ENCODE measurements around the gene CLDN7.
A peak's percentile ranks its signal among the peaks of the same experiment; 100 is the strongest.

The CLDN7 gene

GRCh38 chr17:7221278-7222092, 40.8 kb downstream of the CLDN7 start:
- no peak for DNase-seq (ENCODE audit: extremely low read depth in 1 of 2, low read depth in 1 of 2)

GRCh38 chr17:7220593-7221277, 41.5 kb downstream of the CLDN7 start:
- peak in 1 of 2 donors; percentile 27 for DNase-seq (ENCODE audit: extremely low read depth in 1 of 2, low read depth in 1 of 2)

DNA sequence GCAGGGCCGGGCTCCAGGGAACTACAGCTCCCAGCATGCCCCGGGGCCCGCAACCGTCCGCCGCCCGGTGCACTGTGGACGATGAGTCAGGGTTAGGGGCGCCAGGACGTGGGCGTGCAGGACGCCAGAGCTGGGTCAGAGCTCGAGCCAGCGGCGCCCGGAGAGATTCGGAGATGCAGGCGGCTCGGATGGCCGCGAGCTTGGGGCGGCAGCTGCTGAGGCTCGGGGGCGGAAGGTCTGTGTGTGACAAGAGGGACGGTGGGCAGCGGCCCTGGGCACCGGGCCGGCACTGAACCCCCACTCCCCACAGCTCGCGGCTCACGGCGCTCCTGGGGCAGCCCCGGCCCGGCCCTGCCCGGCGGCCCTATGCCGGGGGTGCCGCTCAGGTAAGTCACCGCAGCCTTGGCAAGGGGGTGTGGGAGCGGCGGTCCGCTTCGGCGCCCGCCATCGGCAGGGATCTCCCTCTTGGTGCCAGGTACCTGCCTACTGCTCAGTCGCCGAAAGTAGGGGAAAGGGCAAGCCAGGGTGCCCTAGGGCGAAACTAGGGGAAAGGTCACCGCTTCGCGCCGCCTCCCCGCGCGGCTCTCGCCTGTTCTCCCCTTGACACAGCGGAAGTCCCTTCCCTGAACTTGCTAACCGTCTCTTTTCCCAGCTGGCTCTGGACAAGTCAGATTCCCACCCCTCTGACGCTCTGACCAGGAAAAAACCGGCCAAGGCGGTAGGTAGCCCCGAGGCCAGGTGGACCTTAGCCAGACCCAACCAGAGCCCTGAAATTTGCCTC, 42.3 kb downstream of the CLDN7 start, which contains the start of the genes ACADVL and DLG4:
Gene ACADVL (plus strand): TSS at position 127 of the 781 bp plus-strand sequence. CDS start 47 bp downstream, at position 174.
Gene DLG4 (minus strand): TSS at position 25 of the 781 bp plus-strand sequence.
- peak in 1 of 2 donors; percentile 65 for DNase-seq (ENCODE audit: extremely low read depth in 1 of 2, low read depth in 1 of 2)

DNA sequence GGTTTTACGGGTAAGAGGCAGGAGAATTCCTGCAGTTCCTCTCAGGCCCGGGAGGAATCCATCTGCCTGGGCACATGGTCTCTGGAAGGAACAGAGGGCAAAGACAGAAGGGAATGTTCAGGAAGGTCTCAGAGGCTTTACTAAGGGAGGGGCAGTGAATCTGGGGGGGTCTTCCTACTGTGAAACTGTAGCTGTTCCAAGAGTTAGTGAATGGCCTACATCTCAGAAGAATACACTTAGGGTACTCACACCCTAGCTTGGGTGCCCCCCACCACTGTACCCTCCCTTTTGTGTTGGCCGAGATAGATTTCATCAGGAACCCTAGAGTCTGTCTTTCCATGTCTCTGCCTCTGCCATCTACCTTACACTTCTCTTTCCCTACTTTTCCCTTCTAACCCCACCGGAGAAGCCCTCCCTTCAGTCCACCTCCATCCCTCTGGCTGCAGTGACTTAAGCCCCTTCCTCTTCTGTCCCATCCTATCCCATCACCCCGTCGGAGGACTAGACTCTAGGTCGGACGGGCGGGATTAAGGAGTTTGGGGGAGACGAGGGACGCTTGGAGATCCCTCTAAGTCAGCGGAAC, 43.0 kb downstream of the CLDN7 start:
- no peak for DNase-seq (ENCODE audit: extremely low read depth in 1 of 2, low read depth in 1 of 2)

GRCh38 chr17:7218758-7219157, 43.5 kb downstream of the CLDN7 start:
- DNase-seq (ENCODE audit: extremely low read depth in 1 of 2, low read depth in 1 of 2): no peak

GRCh38 chr17:7218166-7218565, 44.1 kb downstream of the CLDN7 start:
- DNase-seq (ENCODE audit: extremely low read depth in 1 of 2, low read depth in 1 of 2): no peak

DNA sequence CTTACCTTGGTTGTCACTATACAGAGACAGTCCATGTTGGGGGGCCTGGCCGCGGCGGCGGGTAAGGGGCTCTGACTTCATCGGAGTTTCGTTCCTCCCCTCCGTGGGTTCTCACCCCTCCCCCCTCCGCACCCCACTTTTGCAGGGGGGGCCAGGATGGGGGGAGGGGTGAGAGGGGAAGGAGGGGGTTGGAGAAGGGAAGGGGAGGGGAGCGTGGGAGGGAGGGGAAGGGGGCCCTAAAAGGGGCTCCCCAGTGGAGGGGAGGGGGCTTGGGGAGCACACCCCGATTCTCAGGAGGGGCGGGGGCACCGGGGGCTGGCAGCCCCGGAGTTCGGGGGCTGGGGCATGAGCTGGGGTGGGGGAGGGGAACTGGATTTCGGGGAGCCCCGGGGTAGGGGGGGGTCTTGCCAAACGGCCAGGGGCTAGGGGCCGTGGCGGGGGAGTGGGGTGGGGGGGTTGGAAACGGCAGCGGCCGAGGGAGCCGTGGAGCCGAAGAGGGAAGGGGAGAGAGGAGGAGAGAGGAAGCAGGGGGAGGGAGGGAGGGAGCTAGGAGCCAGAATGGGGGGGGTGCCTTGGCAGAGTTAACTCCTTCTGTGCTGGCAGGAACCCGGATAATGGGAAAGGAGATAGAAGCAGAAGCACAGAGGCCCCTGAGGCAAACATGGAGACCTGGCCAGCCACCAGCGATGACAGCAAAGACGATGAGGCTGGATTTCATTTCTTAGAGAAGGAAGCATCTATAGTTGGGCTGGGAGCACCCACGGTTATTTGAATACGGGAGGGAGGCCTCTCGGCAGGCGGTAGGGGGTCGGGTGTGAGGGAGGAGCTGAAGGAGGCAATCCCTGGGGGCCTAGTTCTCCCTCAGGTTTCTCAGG, 44.9 kb downstream of the CLDN7 start:
- DNase-seq (ENCODE audit: extremely low read depth in 1 of 2, low read depth in 1 of 2): no peak

GRCh38 chr17:7216242-7217112, 45.8 kb downstream of the CLDN7 start:
- DNase-seq (ENCODE audit: extremely low read depth in 1 of 2, low read depth in 1 of 2): no peak

- DNase-seq (ENCODE audit: extremely low read depth in 1 of 2, low read depth in 1 of 2): no peak
Measured at GRCh38 chr17:7215652-7216180, 46.6 kb downstream of the CLDN7 start.

- no peak for DNase-seq (ENCODE audit: extremely low read depth in 1 of 2, low read depth in 1 of 2)
Measured at GRCh38 chr17:7215136-7215638, 47.1 kb downstream of the CLDN7 start.

DNA sequence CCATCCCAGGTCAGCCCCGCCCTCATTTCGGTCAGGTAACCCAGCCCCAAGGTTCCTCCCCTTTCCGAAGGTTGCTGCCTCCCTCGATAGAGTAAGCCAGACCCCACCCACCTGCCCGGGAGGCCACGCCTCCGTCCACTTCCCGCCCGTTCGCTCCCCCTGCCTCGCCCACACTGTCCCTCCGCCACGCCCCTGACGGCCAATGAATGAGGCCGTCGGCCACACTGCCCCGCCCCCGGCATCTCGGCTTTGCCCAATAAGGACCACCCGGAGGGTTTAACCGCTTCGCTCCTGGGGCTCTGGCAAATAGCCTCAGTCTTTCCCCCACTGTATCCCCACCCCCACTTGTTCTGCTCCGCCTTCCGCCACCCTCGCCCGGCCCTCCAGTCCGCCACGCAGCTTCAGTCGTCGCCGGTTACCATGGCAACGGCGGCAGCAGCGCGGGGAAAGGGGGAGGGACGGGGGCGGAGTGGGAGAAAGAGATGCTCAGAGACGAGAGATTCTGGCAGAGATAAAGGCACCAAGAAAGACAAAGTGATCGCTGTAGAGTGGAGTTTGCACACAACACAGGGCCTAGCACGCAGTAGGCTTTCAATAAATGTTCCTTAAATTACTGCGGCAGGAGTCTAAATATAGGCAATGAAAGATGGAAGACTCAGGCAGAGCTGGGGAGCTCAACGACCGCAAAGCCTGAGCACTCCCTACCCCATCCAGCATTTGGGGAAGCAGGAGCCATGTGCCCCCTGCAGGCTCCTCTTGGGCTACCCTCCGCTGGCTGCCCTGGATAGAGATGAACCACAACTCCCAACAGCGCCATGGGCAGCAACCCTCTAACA, 47.8 kb downstream of the CLDN7 start:
- DNase-seq (ENCODE audit: extremely low read depth in 1 of 2, low read depth in 1 of 2): peak; percentile 98 to 99

- peak in 1 of 2 donors; percentile 70 for DNase-seq (ENCODE audit: extremely low read depth in 1 of 2, low read depth in 1 of 2)
Measured at GRCh38 chr17:7213895-7214299, 48.4 kb downstream of the CLDN7 start.

GRCh38 chr17:7211491-7212273, 50.6 kb downstream of the CLDN7 start:
- no peak for DNase-seq (ENCODE audit: extremely low read depth in 1 of 2, low read depth in 1 of 2)

Measured in activated CD8-positive, alpha-beta memory T cell treated with anti-CD3 and anti-CD28 coated beads for 1 hour (primary cell).